Dermis blood vessel endothelial cell (primary cell): ENCODE results near the gene DYRK1A. TPM values are rescaled to one million over a fixed set of nuclear protein-coding genes. Genes with fewer than 3 reads are reported as not detected.
A peak's percentile ranks its signal among the peaks of the same experiment; 100 is the strongest.
"Not testable (repeated sequence)": the region's sequence is repeated elsewhere in the genome, so short reads cannot be mapped to it uniquely, and the experiment has no call there.

ENCODE experiments used
- DNase-seq: peaks from one replicate; pipeline ENCODE4 v3.0.0; 2010
- total RNA-seq: library from RNA; depleted of rRNA; stranded (reverse); fragments of >200 nt; gene quantifications from 2 replicates; pipeline ENCODE4 v1.2.3, GENCODE V29; 2014

Gene DYRK1A
- total RNA-seq, 1 donor from 2014 or later = 75.6 TPM

- DNase-seq = no peak
Measured at GRCh38 chr21:37528150-37528937, 161.8 kb downstream of the DYRK1A start.

GRCh38 chr21:37529649-37530048, 163.1 kb downstream of the DYRK1A start:
- DNase-seq = no peak

GRCh38 chr21:37530901-37531351, 164.4 kb downstream of the DYRK1A start:
- DNase-seq = no peak

GRCh38 chr21:37531431-37531932, 164.9 kb downstream of the DYRK1A start:
- no peak for DNase-seq

- no peak for DNase-seq
Measured at GRCh38 chr21:37532868-37533780, 166.6 kb downstream of the DYRK1A start.

GRCh38 chr21:37534431-37534830, 167.9 kb downstream of the DYRK1A start:
- DNase-seq = no peak

GRCh38 chr21:37535130-37535529, 168.6 kb downstream of the DYRK1A start:
- no peak for DNase-seq

GRCh38 chr21:37535672-37536071, 169.1 kb downstream of the DYRK1A start:
- no peak for DNase-seq

- DNase-seq = no peak
Measured at GRCh38 chr21:37536616-37537278, 170.2 kb downstream of the DYRK1A start.

GRCh38 chr21:37537391-37537996, 170.9 kb downstream of the DYRK1A start:
- no peak for DNase-seq

GRCh38 chr21:37538971-37539590, 172.5 kb downstream of the DYRK1A start:
- DNase-seq = no peak

GRCh38 chr21:37541128-37541527, 174.6 kb downstream of the DYRK1A start:
- DNase-seq = not testable (repeated sequence)

- DNase-seq = no peak
Measured at GRCh38 chr21:37542512-37542911, 175.9 kb downstream of the DYRK1A start.

- DNase-seq = no peak
Measured at GRCh38 chr21:37546299-37546908, 179.8 kb downstream of the DYRK1A start.

GRCh38 chr21:37546949-37547614, 180.5 kb downstream of the DYRK1A start:
- peak; percentile 34 for DNase-seq

- DNase-seq = peak; percentile 18
Measured at GRCh38 chr21:37547615-37548200, 181.1 kb downstream of the DYRK1A start.

GRCh38 chr21:37548521-37548981, 182.0 kb downstream of the DYRK1A start:
- DNase-seq = peak; percentile 8

GRCh38 chr21:37549730-37550129, 183.2 kb downstream of the DYRK1A start:
- DNase-seq = not testable (repeated sequence)

- no peak for DNase-seq
Measured at GRCh38 chr21:37550157-37550556, 183.6 kb downstream of the DYRK1A start.
